WTC11 (cell line): ENCODE results near the gene MAGEA4. TPM values are rescaled to one million over a fixed set of nuclear protein-coding genes. Genes with fewer than 3 reads are reported as not detected.

ENCODE experiments used
- ATAC-seq: fragments of 200-7000 bp; cut with Tn5 transposase; 2 replicates; pipeline ENCODE4 v1.10.0; 2021; ENCODE audit warnings: mild to moderate bottlenecking, moderate library complexity
- CTCF ChIA-PET: fragments of 300-600 bp; sonication (Branson Sonifier 250); formaldehyde crosslinking; loops from one replicate; lab custom pipeline; 2021; ENCODE audit warnings: antibody characterized with exemption; lab: Charles Lee
- POLR2A ChIA-PET: fragments of 350-600 bp; sonication (Branson Sonifier 250); formaldehyde crosslinking; loops from one replicate; lab custom pipeline; 2021; ENCODE audit warnings: antibody characterized with exemption; lab: Charles Lee
- DNase-seq: peaks from one replicate; pipeline ENCODE4 v3.0.0; 2021; ENCODE audit warnings: low spot score
- H3K27ac Mint-ChIP-seq: 2 replicates; pipeline ENCODE4 v1.8.0; 2021; ENCODE audit warnings: mixed read lengths
- H3K27me3 Mint-ChIP-seq: 2 replicates; pipeline ENCODE4 v1.8.0; 2021; ENCODE audit warnings: low read depth, mild to moderate bottlenecking, moderate library complexity, mixed read lengths
- H3K36me3 Mint-ChIP-seq: 2 replicates; pipeline ENCODE4 v1.8.0; 2021; ENCODE audit warnings: mixed read lengths
- H3K4me1 Mint-ChIP-seq: 2 replicates; pipeline ENCODE4 v1.8.0; 2022; ENCODE audit warnings: mixed read lengths
- H3K4me3 Mint-ChIP-seq: 2 replicates; pipeline ENCODE4 v1.8.0; 2021; ENCODE audit warnings: mild to moderate bottlenecking, moderate library complexity, mixed read lengths
- H3K9me3 Mint-ChIP-seq: 2 replicates; pipeline ENCODE4 v1.8.0; 2021; ENCODE audit warnings: mixed read lengths
- AFF4 ChIP-seq: sonication (generic); formaldehyde crosslinking; IDR thresholded peaks from 2 replicates; pipeline ENCODE4 v1.8.1; 2023; ENCODE audit warnings: mild to moderate bottlenecking, missing genetic modification reagents, borderline replicate concordance
- AR ChIP-seq: fragments of 250-450 bp; sonication (Bioruptor Pico); IDR thresholded peaks from 2 replicates; pipeline ENCODE4 v1.9.0; 2021; ENCODE audit warnings: mild to moderate bottlenecking
- ATF2 ChIP-seq: sonication (generic); formaldehyde crosslinking; IDR thresholded peaks from 2 replicates; pipeline ENCODE4 v1.8.1; 2022; ENCODE audit warnings: low read depth, missing genetic modification reagents, borderline replicate concordance
- CBFB ChIP-seq: sonication (generic); formaldehyde crosslinking; IDR thresholded peaks from 2 replicates; pipeline ENCODE4 v1.8.1; 2022; ENCODE audit warnings: mild to moderate bottlenecking, low read depth, missing genetic modification reagents
- CDX4 ChIP-seq: fragments of 250-450 bp; sonication (Bioruptor Pico); IDR thresholded peaks from 2 replicates; pipeline ENCODE4 v1.9.0; 2021; ENCODE audit warnings: moderate library complexity, mild to moderate bottlenecking, inconsistent platforms, borderline replicate concordance
- CREM ChIP-seq: sonication (generic); formaldehyde crosslinking; IDR thresholded peaks from 2 replicates; pipeline ENCODE4 v1.8.1; 2022; ENCODE audit warnings: mild to moderate bottlenecking, missing genetic modification reagents, moderate library complexity
- ELF4 ChIP-seq: sonication (generic); formaldehyde crosslinking; IDR thresholded peaks from 2 replicates; pipeline ENCODE4 v1.8.1; 2022; ENCODE audit warnings: low read depth, mild to moderate bottlenecking, moderate library complexity, missing genetic modification reagents
- FOXP4 ChIP-seq: sonication (generic); formaldehyde crosslinking; IDR thresholded peaks from 2 replicates; pipeline ENCODE4 v1.8.0; 2022; ENCODE audit warnings: mild to moderate bottlenecking, missing genetic modification reagents
- GTF2I ChIP-seq: fragments of 250-450 bp; sonication (Bioruptor Pico); conservative IDR thresholded peaks from 2 replicates; pipeline ENCODE4 v1.4.0; 2021; ENCODE audit warnings: mild to moderate bottlenecking
- HMGXB4 ChIP-seq: sonication (generic); formaldehyde crosslinking; IDR thresholded peaks from 2 replicates; pipeline ENCODE4 v1.8.1; 2023; ENCODE audit warnings: mild to moderate bottlenecking, moderate library complexity, missing genetic modification reagents
- JUN ChIP-seq: sonication (generic); formaldehyde crosslinking; IDR thresholded peaks from 2 replicates; pipeline ENCODE4 v1.8.0; 2023; ENCODE audit warnings: mild to moderate bottlenecking, missing genetic modification reagents
- NFE2L1 ChIP-seq: sonication (generic); formaldehyde crosslinking; IDR thresholded peaks from 2 replicates; pipeline ENCODE4 v1.8.1; 2023; ENCODE audit warnings: missing genetic modification reagents
- PRRX2 ChIP-seq: fragments of 250-450 bp; sonication (Bioruptor Pico); IDR thresholded peaks from 2 replicates; pipeline ENCODE4 v1.8.0; 2021; ENCODE audit warnings: mild to moderate bottlenecking
- RORB ChIP-seq: fragments of 250-450 bp; sonication (Bioruptor Pico); IDR thresholded peaks from 2 replicates; pipeline ENCODE4 v1.9.0; 2021; ENCODE audit warnings: mild to moderate bottlenecking
- SP1 ChIP-seq: sonication (generic); formaldehyde crosslinking; conservative IDR thresholded peaks from 2 replicates; pipeline ENCODE4 v1.8.1; 2022; ENCODE audit warnings: missing genetic modification reagents
- TEAD1 ChIP-seq: sonication (generic); formaldehyde crosslinking; IDR thresholded peaks from 2 replicates; pipeline ENCODE4 v1.8.0; 2022; ENCODE audit warnings: mild to moderate bottlenecking, missing genetic modification reagents
- USF1 ChIP-seq: sonication (generic); formaldehyde crosslinking; IDR thresholded peaks from 2 replicates; pipeline ENCODE4 v1.8.0; 2022; ENCODE audit warnings: mild to moderate bottlenecking, missing genetic modification reagents
- ZNF396 ChIP-seq: fragments of 250-450 bp; sonication (Bioruptor Pico); IDR thresholded peaks from 2 replicates; pipeline ENCODE4 v1.8.0; 2021; ENCODE audit warnings: mild to moderate bottlenecking, moderate library complexity, borderline replicate concordance
- ZNF416 ChIP-seq: fragments of 250-450 bp; sonication (Bioruptor Pico); IDR thresholded peaks from 2 replicates; pipeline ENCODE4 v1.9.0; 2021; ENCODE audit warnings: mild to moderate bottlenecking, inconsistent platforms
- ZSCAN18 ChIP-seq: fragments of 250-450 bp; sonication (Bioruptor Pico); IDR thresholded peaks from 2 replicates; pipeline ENCODE4 v2.1.2; 2022; ENCODE audit warnings: mild to moderate bottlenecking, moderate library complexity
- total RNA-seq: library from RNA; stranded (reverse); gene quantifications from 3 replicates; pipeline ENCODE4 v1.2.3, GENCODE V29; 2021

The MAGEA4 gene
- total RNA-seq, 1 experiment from 2014 or later, result 3.2 TPM

- Mint-ChIP-seq H3K4me3 (no peak overlapping the region), H3K36me3 (peaks cover 23% of the 10 kb centered on the region), H3K27me3 (no peaks in the 10 kb centered on the region)
- ATAC-seq, result no peak
- CTCF ChIA-PET, result no interaction called here
- TF ChIP-seq HMGXB4 (CRISPR knock-in tag) (no peak), NFE2L1 (CRISPR knock-in tag) (no peak), SP1 (CRISPR knock-in tag) (no peak), GTF2I (no peak), FOXP4 (no peak), CREM (no peak), ELF4 (CRISPR knock-in tag) (no peak), ATF2 (no peak), AFF4 (CRISPR knock-in tag) (no peak)
- TF ChIP-seq, all 79 proteins: peak for 0
- no peaks in the 10 kb centered on the region for H3K9me3 Mint-ChIP-seq
- POLR2A ChIA-PET, result no interaction called here
- no peak for DNase-seq
- H3K4me1 Mint-ChIP-seq, result no peaks in the 10 kb centered on the region
- no peak overlapping the region for H3K27ac Mint-ChIP-seq
Observed at GRCh38 chrX:151966236-151966635, 53.5 kb downstream of the MAGEA4 start.

GRCh38 chrX:151970027-151970426 lies 57.3 kb downstream of the MAGEA4 start:
- Mint-ChIP-seq H3K27ac (no peak overlapping the region), H3K36me3 (peaks cover 23% of the 10 kb centered on the region)
- POLR2A ChIA-PET, result no interaction called here

More at GRCh38 chrX:151970027-151970426, 57.3 kb downstream of the MAGEA4 start:
- Mint-ChIP-seq H3K9me3 (no peaks in the 10 kb centered on the region), H3K4me3 (no peak overlapping the region), H3K27me3 (peaks cover 16% of the 10 kb centered on the region), H3K4me1 (peaks cover 16% of the 10 kb centered on the region)
- CTCF ChIA-PET, result no interaction called here
- ATAC-seq (no peak), DNase-seq (no peak)
- TF ChIP-seq JUN (CRISPR knock-in tag) (no peak), ZNF396 (no peak), TEAD1 (CRISPR knock-in tag) (no peak), PRRX2 (CRISPR knock-in tag) (no peak), AR (CRISPR knock-in tag) (no peak), RORB (CRISPR knock-in tag) (no peak), ZSCAN18 (CRISPR knock-in tag) (no peak), ZNF416 (CRISPR knock-in tag) (no peak), CBFB (CRISPR knock-in tag) (no peak), USF1 (no peak), ATF2 (no peak), CDX4 (no peak)
